AG04450 (cell line): ENCODE measurements around the gene SETD7. TPM values are rescaled to one million over a fixed set of nuclear protein-coding genes. Genes with fewer than 3 reads are reported as not detected.
"Not testable (repeated sequence)": the region's sequence is repeated elsewhere in the genome, so short reads cannot be mapped to it uniquely, and the experiment has no call there.

ENCODE experiments used
- CTCF ChIA-PET: fragments of 300-600, 350-600 bp; formaldehyde crosslinking; extraction: SDS; loops from one replicate; lab custom pipeline; 2022; ENCODE audit warnings: antibody characterized with exemption, inconsistent platforms; lab: Charles Lee
- POLR2A ChIA-PET: fragments of 350-600 bp; formaldehyde crosslinking; extraction: SDS; loops from one replicate; lab custom pipeline; 2021; ENCODE audit warnings: antibody characterized with exemption, inconsistent platforms; lab: Yijun Ruan, JAX
- DNase-seq: peaks from one replicate; pipeline ENCODE4 v3.0.0-alpha.2; 2011; ENCODE audit warnings: low read depth, low spot score
- H3K27ac ChIP-seq: one replicate; pipeline ENCODE4 v1.5.1; 2012; ENCODE audit warnings: low read depth, low read length, control low read depth
- H3K27me3 ChIP-seq: one replicate; pipeline ENCODE4 v1.6.0; 2012; ENCODE audit warnings: low read length; ENCODE audit not compliant: control insufficient read depth, insufficient read depth
- H3K4me3 ChIP-seq: 2 replicates; pipeline ENCODE4 v1.5.1; 2011; ENCODE audit warnings: mild to moderate bottlenecking, low read depth, low read length, control low read depth
- H3K9me3 ChIP-seq: 2 replicates; pipeline ENCODE4 v1.5.1; 2012; ENCODE audit warnings: low read length; ENCODE audit not compliant: control insufficient read depth, insufficient read depth
- polyA plus RNA-seq: library from polyadenylated mRNA; depleted of rRNA; stranded (reverse); fragments of >200 nt; gene quantifications from 2 replicates; pipeline ENCODE4 v1.2.3, GENCODE V29; 2011
- TF ChIP-seq, protein P1 (sequence below): IDR thresholded peaks from 2 replicates; pipeline ENCODE4 v1.5.1; 2011; ENCODE audit warnings: low read depth, low read length, control low read depth, inconsistent platforms

SETD7 gene
- polyA plus RNA-seq, 1 experiment = 21.5 TPM

DNA sequence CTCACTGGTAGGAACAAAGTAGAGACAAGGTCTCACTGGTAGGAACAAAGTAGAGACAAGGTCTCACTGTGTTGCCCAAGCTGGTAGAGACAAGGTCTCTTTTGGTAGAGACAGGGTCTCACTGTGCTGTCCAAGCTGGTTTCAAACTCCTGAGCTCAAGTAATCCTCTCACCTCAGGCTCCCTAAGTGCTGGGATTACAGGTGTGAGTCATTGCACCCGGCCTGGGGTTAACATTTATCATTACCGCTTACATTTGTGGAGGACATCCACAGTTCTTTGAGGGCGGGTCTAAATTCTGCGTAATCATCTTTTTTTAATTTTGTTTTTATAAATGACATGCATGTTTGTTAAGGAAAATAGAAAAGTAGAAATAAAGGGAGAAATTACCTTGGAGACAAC, 90.1 kb downstream of the SETD7 start:
- DNase-seq = no peak
- ChIA-PET CTCF (no interaction called here), POLR2A (no interaction called here)
- Histone ChIP-seq H3K27me3 (no peaks in the 10 kb centered on the region), H3K4me3 (no peak overlapping the region), H3K27ac (no peak overlapping the region), H3K9me3 (peaks cover 4% of the 10 kb centered on the region; the same call in 1 of the 2 replicates)
- TF ChIP-seq, protein P1, sequence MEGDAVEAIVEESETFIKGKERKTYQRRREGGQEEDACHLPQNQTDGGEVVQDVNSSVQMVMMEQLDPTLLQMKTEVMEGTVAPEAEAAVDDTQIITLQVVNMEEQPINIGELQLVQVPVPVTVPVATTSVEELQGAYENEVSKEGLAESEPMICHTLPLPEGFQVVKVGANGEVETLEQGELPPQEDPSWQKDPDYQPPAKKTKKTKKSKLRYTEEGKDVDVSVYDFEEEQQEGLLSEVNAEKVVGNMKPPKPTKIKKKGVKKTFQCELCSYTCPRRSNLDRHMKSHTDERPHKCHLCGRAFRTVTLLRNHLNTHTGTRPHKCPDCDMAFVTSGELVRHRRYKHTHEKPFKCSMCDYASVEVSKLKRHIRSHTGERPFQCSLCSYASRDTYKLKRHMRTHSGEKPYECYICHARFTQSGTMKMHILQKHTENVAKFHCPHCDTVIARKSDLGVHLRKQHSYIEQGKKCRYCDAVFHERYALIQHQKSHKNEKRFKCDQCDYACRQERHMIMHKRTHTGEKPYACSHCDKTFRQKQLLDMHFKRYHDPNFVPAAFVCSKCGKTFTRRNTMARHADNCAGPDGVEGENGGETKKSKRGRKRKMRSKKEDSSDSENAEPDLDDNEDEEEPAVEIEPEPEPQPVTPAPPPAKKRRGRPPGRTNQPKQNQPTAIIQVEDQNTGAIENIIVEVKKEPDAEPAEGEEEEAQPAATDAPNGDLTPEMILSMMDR = no peak

DNA sequence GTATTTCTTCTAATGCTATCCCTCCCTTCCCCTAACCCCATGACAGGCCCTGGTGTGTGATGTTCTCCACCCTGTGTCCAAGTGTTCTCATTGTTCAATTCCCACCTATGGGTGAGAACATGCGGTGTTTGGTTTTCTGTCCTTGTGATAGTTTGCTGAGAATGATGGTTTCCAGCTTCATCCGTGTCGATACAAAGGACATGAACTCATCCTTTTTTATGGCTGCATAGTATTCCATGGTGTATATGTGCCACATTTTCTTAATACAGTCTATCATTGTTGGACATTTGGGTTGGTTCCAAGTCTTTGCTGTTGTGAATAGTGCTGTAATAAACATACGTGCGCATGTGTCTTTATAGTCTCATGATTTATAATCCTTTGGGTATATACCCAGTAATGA, 91.5 kb downstream of the SETD7 start:
- CTCF ChIA-PET, H3K4me3 ChIP-seq, H3K27me3 ChIP-seq, POLR2A ChIA-PET, H3K9me3 ChIP-seq, DNase-seq, H3K27ac ChIP-seq: not testable (repeated sequence)

DNA sequence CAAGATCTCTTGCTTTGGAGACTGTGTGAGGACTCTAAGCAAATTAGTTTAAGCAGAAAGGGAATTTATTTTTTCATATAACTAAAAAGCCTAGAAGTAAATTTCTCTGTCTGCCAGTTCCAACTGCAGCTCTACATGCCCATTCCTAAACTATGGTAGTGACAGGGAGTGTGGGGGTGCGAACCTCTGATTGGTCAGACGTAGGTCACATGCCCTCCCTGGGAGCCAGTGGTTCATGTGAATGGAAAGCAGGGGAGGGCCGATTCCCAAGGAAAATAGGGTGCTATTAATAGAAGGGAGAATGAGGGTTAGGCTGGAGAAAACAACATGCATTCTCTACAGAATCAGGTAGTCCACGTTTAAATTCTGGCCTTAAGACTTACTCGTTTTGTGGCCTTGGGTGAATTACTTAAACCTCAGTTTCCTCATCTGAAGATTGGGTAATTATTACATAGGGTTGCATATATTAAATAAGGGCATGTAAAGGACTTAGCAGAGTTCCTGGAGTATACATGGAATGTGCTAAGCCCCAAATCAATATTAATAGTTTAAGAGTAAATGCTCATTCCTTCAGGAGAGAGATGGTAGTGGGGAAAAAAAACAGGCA, 94.9 kb downstream of the SETD7 start:
- TF ChIP-seq, protein P1 = no peak
- CTCF ChIA-PET = interaction anchor here (1.0 to 1.1 kb wide), 2 partner anchors 10 to 37 kb away, joined by 4 read pairs; no protein-coding TSS in a partner anchor
- POLR2A ChIA-PET = no interaction called here

DNA sequence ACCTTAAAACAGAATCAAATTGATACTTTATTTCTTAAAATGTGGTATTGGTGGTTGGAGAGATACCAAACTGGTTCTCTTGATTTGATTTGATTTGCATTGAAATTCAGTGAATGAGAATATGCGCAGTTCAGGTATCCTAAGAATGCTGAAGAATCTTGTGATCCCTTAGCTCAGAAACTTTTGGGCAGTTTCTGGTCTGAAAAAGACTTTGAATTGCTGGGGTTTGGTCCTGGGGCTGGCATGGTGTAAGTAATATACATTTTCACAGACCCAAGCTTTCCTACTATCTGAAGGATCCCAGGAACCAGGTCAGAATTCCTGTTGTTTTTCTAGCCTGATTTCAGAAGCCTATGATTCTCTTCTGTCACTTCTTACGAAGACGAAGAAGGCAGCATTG, 95.5 kb downstream of the SETD7 start:
- H3K27me3 ChIP-seq = no peaks in the 10 kb centered on the region
- TF ChIP-seq, protein P1 = no peak
- ChIA-PET POLR2A (no interaction called here), CTCF (interaction anchor here (1.0 to 1.1 kb wide), 2 partner anchors 11 to 37 kb away, joined by 4 read pairs; no protein-coding TSS in a partner anchor)
- no peak overlapping the region for H3K4me3 ChIP-seq
- no peak overlapping the region for H3K27ac ChIP-seq
- DNase-seq = no peak
- H3K9me3 ChIP-seq = no peaks in the 10 kb centered on the region

More for the DNA sequence above, 94.9 kb downstream of the SETD7 start:
- H3K4me3 ChIP-seq = no peak overlapping the region
- H3K27ac ChIP-seq = no peak overlapping the region
- no peak for DNase-seq
- no peaks in the 10 kb centered on the region for H3K9me3 ChIP-seq
- no peaks in the 10 kb centered on the region for H3K27me3 ChIP-seq

DNA sequence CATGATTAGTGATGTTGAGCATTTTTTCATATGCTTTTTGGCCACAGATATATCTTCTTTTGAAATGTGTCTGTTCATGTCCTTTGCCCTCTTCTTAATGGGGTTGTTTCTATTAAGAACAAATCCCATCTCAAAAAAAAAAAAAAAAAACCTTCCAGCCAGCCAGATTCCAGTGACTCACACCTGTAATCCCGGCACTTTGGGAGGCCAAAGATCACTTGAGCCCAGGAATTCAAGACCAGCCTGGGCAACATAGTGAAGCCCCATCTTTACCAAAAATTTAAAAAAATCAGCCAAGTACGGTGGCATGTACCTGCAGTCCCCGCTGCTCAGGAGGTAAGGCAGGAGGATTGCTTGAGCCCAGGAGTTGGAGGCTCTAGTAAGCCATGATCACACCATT, 97.0 kb downstream of the SETD7 start:
- ChIA-PET CTCF (no interaction called here), POLR2A (no interaction called here)
- DNase-seq = no peak
- H3K4me3 ChIP-seq = no peak overlapping the region
- H3K9me3 ChIP-seq = no peaks in the 10 kb centered on the region
- TF ChIP-seq, protein P1 = no peak
- no peaks in the 10 kb centered on the region for H3K27me3 ChIP-seq
- no peak overlapping the region for H3K27ac ChIP-seq
